ENCODE data around the gene SIMC1. TPM values are rescaled to one million over a fixed set of nuclear protein-coding genes. Genes with fewer than 3 reads are reported as not detected.

The SIMC1 gene
- total and polyA plus RNA-seq, 2 donors (not counting 1 experiment from before 2014, with no cell fraction given) = 20.6 to 63.8 TPM

DNA sequence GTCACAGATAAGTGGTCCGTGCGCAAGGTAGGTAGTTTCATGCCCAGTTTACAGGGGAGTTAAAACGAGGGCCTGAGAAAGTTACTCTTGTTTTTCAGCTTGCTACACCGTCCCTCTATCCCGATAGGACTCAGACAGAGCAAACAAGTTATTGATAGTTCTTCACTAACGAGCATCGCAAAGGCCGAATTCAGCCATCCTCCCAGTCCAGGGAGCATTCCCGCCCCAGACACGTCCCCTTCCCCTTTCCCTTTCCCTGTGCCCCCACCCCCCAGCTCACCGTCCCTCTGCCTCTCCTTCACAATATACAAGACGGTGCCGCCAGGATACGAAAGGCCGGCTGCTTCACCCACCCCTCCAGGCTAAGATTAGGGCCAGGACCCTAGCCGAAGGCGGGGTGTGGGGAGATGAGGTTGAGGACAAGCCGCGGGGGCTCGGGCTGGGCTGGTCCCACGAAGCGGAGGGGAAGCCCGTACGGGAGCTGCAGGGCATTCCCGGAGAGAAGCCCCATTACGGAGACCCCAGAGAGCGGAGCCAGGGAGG, 122.7 kb downstream of the SIMC1 start:
- Histone ChIP-seq H3K4me1 (ENCODE audit: control insufficient read depth in 2 of 2, insufficient read depth in 2 of 2, low read length in 2 of 2) (peaks cover 19 to 32% of the 10 kb centered on the region in 2 donors), H3K4me3 (ENCODE audit: control extremely low read depth in 1 of 5, extremely low read depth in 1 of 5, insufficient read depth in 1 of 5, low read depth in 2 of 5, low read length in 4 of 5) (peak overlapping the region; percentile 42 to 94 (median 82)), H2AFZ (ENCODE audit: insufficient read depth, low read depth, low read length, poor library complexity, severe bottlenecking) (peak overlapping the region; percentile 88), H3K4me2 (replicated peaks; ENCODE audit: low read depth, low read length, poor library complexity, severe bottlenecking) (peak overlapping the region; percentile 85), H3K9me3 (ENCODE audit: control extremely low read depth in 1 of 3, control insufficient read depth in 2 of 3, insufficient read depth in 1 of 3, low read length in 2 of 3) (no peaks in the 10 kb centered on the region), H4K20me1 (ENCODE audit: control insufficient read depth, insufficient read depth, low read length, poor library complexity, severe bottlenecking) (peaks cover 25% of the 10 kb centered on the region), H3K79me2 (ENCODE audit: control insufficient read depth, insufficient read depth, low read length) (peaks cover 52% of the 10 kb centered on the region), H3K27me3 (replicated peaks in 1 of 4; ENCODE audit: control extremely low read depth in 1 of 4, control insufficient read depth in 3 of 4, insufficient read depth in 4 of 4, low read length in 3 of 4) (no peaks in the 10 kb centered on the region), H3K27ac (ENCODE audit: low read length in 2 of 2) (peak overlapping the region; percentile 77 to 92), H3K9ac (ENCODE audit: low read length) (peak overlapping the region; percentile 96), H3K36me3 (replicated peaks in 1 of 2; ENCODE audit: control extremely low read depth in 1 of 2, control insufficient read depth in 1 of 2, extremely low read depth in 1 of 2, insufficient read depth in 2 of 2, low read length in 1 of 2) (peaks cover 0 to 18% of the 10 kb centered on the region in 2 experiments)
- POLR2A ChIA-PET = interaction anchor here (0.8 to 1.4 kb wide), 4 partner anchors 9 to 176 kb away, joined by 3 to 7 read pairs (median 3); partner anchors contain the start of gene RNF44
- H3K4me3 Mint-ChIP-seq = peak overlapping the region; percentile 98
- CTCF ChIA-PET = interaction anchor here (1.5 to 3.4 kb wide), 4 partner anchors 56 to 212 kb away, joined by 3 to 15 read pairs (median 5); partner anchors contain the start of genes CLTB and FAF2
- TF ChIP-seq, protein P1, sequence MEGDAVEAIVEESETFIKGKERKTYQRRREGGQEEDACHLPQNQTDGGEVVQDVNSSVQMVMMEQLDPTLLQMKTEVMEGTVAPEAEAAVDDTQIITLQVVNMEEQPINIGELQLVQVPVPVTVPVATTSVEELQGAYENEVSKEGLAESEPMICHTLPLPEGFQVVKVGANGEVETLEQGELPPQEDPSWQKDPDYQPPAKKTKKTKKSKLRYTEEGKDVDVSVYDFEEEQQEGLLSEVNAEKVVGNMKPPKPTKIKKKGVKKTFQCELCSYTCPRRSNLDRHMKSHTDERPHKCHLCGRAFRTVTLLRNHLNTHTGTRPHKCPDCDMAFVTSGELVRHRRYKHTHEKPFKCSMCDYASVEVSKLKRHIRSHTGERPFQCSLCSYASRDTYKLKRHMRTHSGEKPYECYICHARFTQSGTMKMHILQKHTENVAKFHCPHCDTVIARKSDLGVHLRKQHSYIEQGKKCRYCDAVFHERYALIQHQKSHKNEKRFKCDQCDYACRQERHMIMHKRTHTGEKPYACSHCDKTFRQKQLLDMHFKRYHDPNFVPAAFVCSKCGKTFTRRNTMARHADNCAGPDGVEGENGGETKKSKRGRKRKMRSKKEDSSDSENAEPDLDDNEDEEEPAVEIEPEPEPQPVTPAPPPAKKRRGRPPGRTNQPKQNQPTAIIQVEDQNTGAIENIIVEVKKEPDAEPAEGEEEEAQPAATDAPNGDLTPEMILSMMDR (IDR thresholded peaks at IDR 0.05) = no peak
- no peak for TF ChIP-seq EZH2 (IDR thresholded peaks at IDR 0.05; ENCODE audit: borderline replicate concordance, insufficient read depth, low read depth, low read length, poor library complexity, severe bottlenecking)
- ATAC-seq (ENCODE audit: low read depth) = no peak
- H3K27me3 Mint-ChIP-seq = no peaks in the 10 kb centered on the region
- 7% methylated on average over 19 of the region's 27 CpGs for WGBS (ENCODE audit: insufficient coverage)
- no peaks in the 10 kb centered on the region for H3K9me3 Mint-ChIP-seq (ENCODE audit: insufficient read depth)
- H3K4me1 Mint-ChIP-seq = peaks cover 40% of the 10 kb centered on the region
- intact Hi-C loops (cut with micrococcal nuclease) = loop anchor here (1.0 to 5.0 kb wide), 5 partner anchors 28 to 176 kb away; partner anchors contain the start of genes CLTB, FAF2, RNF44 and SIMC1
- DNase-seq = no peak
- H3K27ac Mint-ChIP-seq = peak overlapping the region; percentile 98
